Measurements from ENCODE around the gene MEP1A.

MEP1A gene

GRCh38 chr6:46776070-46776712, 17.0 kb upstream of the MEP1A start:
- no peak for DNase-seq

- DNase-seq = no peak
These were observed 15.5 kb upstream of the MEP1A start for GRCh38 chr6:46777476-46778346.

GRCh38 chr6:46781478-46782378, 11.5 kb upstream of the MEP1A start:
- peak; percentile 52 for DNase-seq

- DNase-seq = no peak
These were observed 8.7 kb upstream of the MEP1A start for GRCh38 chr6:46784535-46784934.

GRCh38 chr6:46787871-46788540, 5.2 kb upstream of the MEP1A start:
- no peak for DNase-seq

GRCh38 chr6:46788791-46789190, 4.4 kb upstream of the MEP1A start:
- DNase-seq = no peak

- no peak for DNase-seq
These were observed 3.5 kb upstream of the MEP1A start for GRCh38 chr6:46789434-46790354.

- no peak for DNase-seq
These were observed 2.8 kb upstream of the MEP1A start for GRCh38 chr6:46790355-46790874.

- no peak for DNase-seq
These were observed 554 bp upstream of the MEP1A start for GRCh38 chr6:46792635-46793034.

- DNase-seq = no peak
These were observed 879 bp downstream of the MEP1A start for GRCh38 chr6:46794068-46794467.

GRCh38 chr6:46795816-46796215, 2.6 kb downstream of the MEP1A start:
- DNase-seq = no peak

GRCh38 chr6:46796848-46797580, 3.8 kb downstream of the MEP1A start:
- DNase-seq = no peak

- DNase-seq = no peak
These were observed 6.5 kb downstream of the MEP1A start for GRCh38 chr6:46799657-46800056.

GRCh38 chr6:46808806-46809205, 15.6 kb downstream of the MEP1A start:
- no peak for DNase-seq

GRCh38 chr6:46815130-46815529, 21.9 kb downstream of the MEP1A start:
- DNase-seq = no peak

GRCh38 chr6:46816626-46817025, 23.4 kb downstream of the MEP1A start:
- no peak for DNase-seq

- no peak for DNase-seq
These were observed 26.4 kb downstream of the MEP1A start for GRCh38 chr6:46819561-46819960.

GRCh38 chr6:46821458-46821881, 28.3 kb downstream of the MEP1A start:
- no peak for DNase-seq

GRCh38 chr6:46828939-46829338, 35.8 kb downstream of the MEP1A start:
- DNase-seq = no peak

- no peak for DNase-seq
These were observed 39.6 kb downstream of the MEP1A start for GRCh38 chr6:46832816-46833215.
